ENCODE results near the gene PRRC2C. TPM values are rescaled to one million over a fixed set of nuclear protein-coding genes. Genes with fewer than 3 reads are reported as not detected.
"Not testable (repeated sequence)": the region's sequence is repeated elsewhere in the genome, so short reads cannot be mapped to it uniquely, and the experiment has no call there.

PRRC2C gene
- total RNA-seq, result 47.4 and 51.8 TPM in 2 replicates

GRCh38 chr1:171485375-171486047, at the start of gene PRRC2C:
TSS of gene PRRC2C (plus strand) at chr1:171485530. CDS start at chr1:171512089, 26,559 bp downstream.
- peak; percentile 99 for DNase-seq (ENCODE audit: low read depth)
- peak within 1 kb of the TSS; percentile 99 for H3K4me3 ChIP-seq (ENCODE audit: low read depth, low read length)
- no peak for TF ChIP-seq CTCF (IDR thresholded peaks at IDR 0.05; ENCODE audit: insufficient read depth, low read depth, low read length)

GRCh38 chr1:171438441-171438840, 46.9 kb upstream of the PRRC2C start:
- no peak overlapping the region for H3K4me3 ChIP-seq (ENCODE audit: low read depth, low read length)
- DNase-seq (ENCODE audit: low read depth), result peak; percentile 90
- no peak for TF ChIP-seq CTCF (IDR thresholded peaks at IDR 0.05; ENCODE audit: insufficient read depth, low read depth, low read length)

GRCh38 chr1:171440201-171440600, 45.1 kb upstream of the PRRC2C start:
- DNase-seq (ENCODE audit: low read depth); H3K4me3 ChIP-seq (ENCODE audit: low read depth, low read length): not testable (repeated sequence)

- not testable (repeated sequence) for H3K4me3 ChIP-seq (ENCODE audit: low read depth, low read length)
- DNase-seq (ENCODE audit: low read depth), result peak; percentile 85
Observed at GRCh38 chr1:171441278-171441895, 43.9 kb upstream of the PRRC2C start.

- H3K4me3 ChIP-seq (ENCODE audit: low read depth, low read length), result no peak overlapping the region
- no peak for DNase-seq (ENCODE audit: low read depth)
- TF ChIP-seq CTCF (IDR thresholded peaks at IDR 0.05; ENCODE audit: insufficient read depth, low read depth, low read length), result no peak
Observed at GRCh38 chr1:171446386-171446785, 38.9 kb upstream of the PRRC2C start.

- TF ChIP-seq CTCF (IDR thresholded peaks at IDR 0.05; ENCODE audit: insufficient read depth, low read depth, low read length), result no peak
- no peak overlapping the region for H3K4me3 ChIP-seq (ENCODE audit: low read depth, low read length)
- DNase-seq (ENCODE audit: low read depth), result no peak
Observed at GRCh38 chr1:171455967-171456366, 29.4 kb upstream of the PRRC2C start.

- no peak for TF ChIP-seq CTCF (IDR thresholded peaks at IDR 0.05; ENCODE audit: insufficient read depth, low read depth, low read length)
- no peak overlapping the region for H3K4me3 ChIP-seq (ENCODE audit: low read depth, low read length)
- DNase-seq (ENCODE audit: low read depth), result peak; percentile 52
Observed at GRCh38 chr1:171457412-171457811, 27.9 kb upstream of the PRRC2C start.
